Measurements from ENCODE around the gene UBE2U. TPM values are rescaled to one million over a fixed set of nuclear protein-coding genes. Genes with fewer than 3 reads are reported as not detected.
"Not testable (repeated sequence)": the region's sequence is repeated elsewhere in the genome, so short reads cannot be mapped to it uniquely, and the experiment has no call there.

UBE2U gene
- total and polyA plus RNA-seq, 8 donors: 0.14 to 0.81 (median 0.63) TPM; not detected in 4

DNA sequence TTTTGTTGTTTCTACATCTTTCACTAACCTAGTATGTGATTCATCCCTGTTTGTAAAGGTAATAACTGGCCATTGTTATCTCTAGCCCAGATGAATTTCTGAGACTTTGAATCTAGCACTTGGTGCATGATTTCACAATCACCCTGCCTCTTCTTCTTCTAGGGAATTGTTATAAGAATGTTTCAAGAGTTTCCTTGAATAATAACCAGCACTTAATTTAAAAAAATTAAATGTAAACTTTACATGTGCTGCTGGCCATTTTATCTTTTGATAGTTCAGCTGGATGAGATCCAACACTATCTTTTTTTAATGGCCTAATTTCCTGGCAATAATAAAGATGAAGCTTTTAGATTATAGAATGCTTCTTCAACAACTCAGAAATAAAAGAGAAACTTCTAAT lies 31.8 kb downstream of the UBE2U start:
- Histone ChIP-seq H3K27me3 (no peaks in the 10 kb centered on the region), H3K27ac (no peak overlapping the region), H3K4me1 (no peaks in the 10 kb centered on the region), H3K4me3 (no peak overlapping the region), H3K36me3 (no peaks in the 10 kb centered on the region), H3K9me3 (no peaks in the 10 kb centered on the region)
- intact Hi-C loops (cut with DNase I): no loop called here
- DNase-seq (no peak), ATAC-seq (no peak), FAIRE-seq (no peak)
- no peak for TF ChIP-seq CTCF (IDR thresholded peaks at IDR 0.05)

DNA sequence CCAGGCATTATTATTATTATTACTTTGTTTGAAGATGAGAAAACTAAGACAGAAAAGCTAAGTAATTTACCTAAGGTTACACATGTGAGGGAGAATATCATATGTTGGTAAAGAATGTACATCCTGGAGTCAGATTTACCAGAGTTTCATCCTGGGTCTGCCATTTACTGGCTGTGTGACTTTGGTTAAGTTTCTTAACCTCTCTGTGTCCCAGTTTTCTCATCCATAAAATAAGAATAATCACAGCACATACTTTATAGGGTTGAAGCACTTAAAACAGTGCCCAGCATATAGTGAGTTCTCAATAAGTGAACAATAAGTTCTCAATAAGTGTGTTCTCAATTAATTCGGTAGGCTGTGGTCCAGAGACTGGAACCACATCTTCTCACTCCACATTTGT lies 32.5 kb downstream of the UBE2U start:
- no peak for FAIRE-seq
- no peaks in the 10 kb centered on the region for H3K9me3 ChIP-seq
- WGBS, 2 donors: 75 to 92% methylated on average over 1 of the region's 1 CpG
- H3K27ac ChIP-seq: no peak overlapping the region
- H3K4me1 ChIP-seq: no peaks in the 10 kb centered on the region
- no peak overlapping the region for H3K4me3 ChIP-seq
- H3K36me3 ChIP-seq: no peaks in the 10 kb centered on the region
- intact Hi-C loops (cut with DNase I): no loop called here
- no peak for DNase-seq
- no peaks in the 10 kb centered on the region for H3K27me3 ChIP-seq
- no peak for ATAC-seq
- no peak for TF ChIP-seq CTCF (IDR thresholded peaks at IDR 0.05)

DNA sequence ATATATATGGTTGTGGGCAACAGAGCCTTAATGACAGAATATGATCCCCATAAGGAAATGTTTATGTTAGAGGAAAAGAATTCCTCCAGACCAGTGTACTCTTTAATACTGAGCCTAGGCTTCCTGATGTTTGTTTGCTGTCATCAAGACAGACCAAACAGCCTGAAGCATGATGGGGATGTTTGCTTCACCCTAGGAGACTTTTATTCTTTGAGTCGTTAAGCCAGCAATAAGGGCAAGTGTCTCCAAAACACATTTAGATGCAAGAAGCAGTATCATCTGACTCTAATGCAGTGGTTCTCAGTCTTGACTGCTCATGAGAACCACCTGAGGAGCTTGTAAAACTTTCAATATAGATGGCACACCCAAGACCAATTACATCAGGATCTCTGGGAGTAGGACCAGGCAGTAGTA lies 33.1 kb downstream of the UBE2U start:
- H3K4me3 ChIP-seq: no peak overlapping the region
- no peaks in the 10 kb centered on the region for H3K4me1 ChIP-seq
- 71 to 79% methylated on average over 1 of the region's 1 CpG for WGBS, 2 donors
- H3K9me3 ChIP-seq: no peaks in the 10 kb centered on the region
- FAIRE-seq (no peak), DNase-seq (no peak), ATAC-seq (no peak)
- no peak overlapping the region for H3K27ac ChIP-seq
- no peaks in the 10 kb centered on the region for H3K27me3 ChIP-seq
- TF ChIP-seq CTCF (IDR thresholded peaks at IDR 0.05): no peak
- no peaks in the 10 kb centered on the region for H3K36me3 ChIP-seq
- intact Hi-C loops (cut with DNase I): no loop called here

DNA sequence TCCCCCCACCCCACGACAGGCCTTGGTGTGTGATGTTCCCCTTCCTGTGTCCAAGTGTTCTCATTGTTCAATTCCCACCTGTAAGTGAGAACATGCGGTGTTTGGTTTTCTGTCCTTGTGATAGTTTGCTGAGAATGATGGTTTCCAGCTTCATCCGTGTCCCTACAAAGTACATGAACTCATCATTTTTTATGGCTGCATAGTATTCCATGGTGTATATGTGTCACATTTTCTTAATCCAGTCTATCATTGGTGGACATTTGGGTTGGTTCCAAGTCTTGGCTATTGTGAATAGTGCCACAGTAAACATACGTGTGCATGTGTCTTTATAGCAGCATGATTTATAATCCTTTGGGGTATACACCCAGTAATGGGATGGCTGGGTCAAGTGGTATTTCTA lies 36.1 kb downstream of the UBE2U start:
- H3K4me3 ChIP-seq; ATAC-seq; H3K27ac ChIP-seq; H3K27me3 ChIP-seq; FAIRE-seq; H3K36me3 ChIP-seq; DNase-seq; intact Hi-C loops (cut with DNase I); H3K9me3 ChIP-seq: not testable (repeated sequence)
- H3K4me1 ChIP-seq: peaks cover 9 to 12% (median 12%) of the 10 kb centered on the region in 3 donors
- 85 to 93% methylated on average over 4 of the region's 4 CpGs for WGBS, 2 donors

GRCh38 chr1:64240206-64240605 lies 36.8 kb downstream of the UBE2U start:
- TF ChIP-seq CTCF (IDR thresholded peaks at IDR 0.05): no peak
- ATAC-seq (peak in 1 of 4 donors; percentile 24), DNase-seq (no peak), FAIRE-seq (no peak)
- H3K27ac ChIP-seq: no peak overlapping the region
- intact Hi-C loops (cut with DNase I): loop anchor here in 2 of 3 donors (5.0 to 10.0 kb wide), 3 partner anchors 555 to 623 kb away; no protein-coding TSS in a partner anchor
- H3K27me3 ChIP-seq: no peaks in the 10 kb centered on the region
- no peaks in the 10 kb centered on the region for H3K9me3 ChIP-seq
- peaks cover 9 to 16% (median 12%) of the 10 kb centered on the region in 3 donors for H3K4me1 ChIP-seq
- H3K36me3 ChIP-seq: no peaks in the 10 kb centered on the region
- no peak overlapping the region for H3K4me3 ChIP-seq
